ENCODE results near the gene CAMSAP2. TPM values are rescaled to one million over a fixed set of nuclear protein-coding genes. Genes with fewer than 3 reads are reported as not detected.

Gene CAMSAP2
- polyA plus RNA-seq, 2 of the 4 experiments (the other 2 are of a cell fraction), result 17.3 to 28.5 TPM

- TF ChIP-seq ATOH8 (CRISPR knock-in tag; IDR thresholded peaks at IDR 0.05; ENCODE audit: low read depth) (no peak), RFX5 (IDR thresholded peaks at IDR 0.05) (no peak), ESRRA (IDR thresholded peaks at IDR 0.05; ENCODE audit: borderline replicate concordance, low read length) (no peak), REST (IDR thresholded peaks at IDR 0.05) (no peak), CTCF (IDR thresholded peaks at IDR 0.05) (no peak), PHF8 (IDR thresholded peaks at IDR 0.05; ENCODE audit: borderline replicate concordance, low read depth) (no peak), RCOR1 (IDR thresholded peaks at IDR 0.05; ENCODE audit: low read depth, low read length) (no peak), ZSCAN20 (CRISPR knock-in tag; IDR thresholded peaks at IDR 0.05) (no peak), PBX3 (IDR thresholded peaks at IDR 0.05) (peak; percentile 29; the same call in 1 of the 2 replicates), CEBPB (IDR thresholded peaks at IDR 0.05) (0 out of 4 replicates have a peak, but pooled peaks of 1 of the 2 experiments have one; percentile 2), CBX8 (IDR thresholded peaks at IDR 0.05) (no peak), HOXB5 (CRISPR knock-in tag; IDR thresholded peaks at IDR 0.05) (no peak), RAD21 (conservative IDR thresholded peaks at IDR 0.05 in 1 of 2, IDR thresholded peaks at IDR 0.05 in 1 of 2) (no peak), EHF (CRISPR knock-in tag; IDR thresholded peaks at IDR 0.05) (no peak), MAX (IDR thresholded peaks at IDR 0.05) (peak; percentile 12; the same call in 1 of the 2 replicates), RARB (CRISPR knock-in tag; IDR thresholded peaks at IDR 0.05) (no peak), FOSB (CRISPR knock-in tag; IDR thresholded peaks at IDR 0.05) (no peak), EHMT2 (IDR thresholded peaks at IDR 0.05; ENCODE audit: low read depth) (no peak), EP300 (IDR thresholded peaks at IDR 0.05) (peak; percentile 45 to 69; a peak in 2 of 5 replicates), ZNF302 (CRISPR knock-in tag; IDR thresholded peaks at IDR 0.05) (no peak; the same call in 1 of the 2 replicates), ZC3H11A (IDR thresholded peaks at IDR 0.05) (no peak), CHD2 (IDR thresholded peaks at IDR 0.05; ENCODE audit: low read length, partially characterized antibody) (peak; percentile 34), E2F6 (IDR thresholded peaks at IDR 0.05; ENCODE audit: borderline replicate concordance, low read depth) (no peak)
These were observed 154.8 kb downstream of the CAMSAP2 start (continued) for GRCh38 chr1:200893411-200893901.

Data from A549 (cell line).